ENCODE measurements around the gene MKS1. TPM values are rescaled to one million over a fixed set of nuclear protein-coding genes. Genes with fewer than 3 reads are reported as not detected.

The MKS1 gene
- total RNA-seq, 1 experiment from 2014 or later: 24.8 TPM

- H4K5ac ChIP-seq (ENCODE audit: insufficient read length, low read depth, low read length): no peak overlapping the region
- H3K27ac ChIP-seq (ENCODE audit: insufficient read length, low read depth, low read length): no peak overlapping the region
- H2BK15ac ChIP-seq (ENCODE audit: low read depth, low read length): no peak overlapping the region
- no CpG with 5 or more reads among the region's 5 CpGs for WGBS (ENCODE audit: extremely low coverage, insufficient read length, low lambda C conversion rate)
- H2AK5ac ChIP-seq (ENCODE audit: insufficient read length, low read length): no peak overlapping the region
- H2BK5ac ChIP-seq (ENCODE audit: insufficient read length, low read length): no peak overlapping the region
- no peak overlapping the region for H3K4me2 ChIP-seq (ENCODE audit: insufficient read depth, insufficient read length, low read length)
- no peak overlapping the region for H2BK120ac ChIP-seq (ENCODE audit: low read depth, low read length, poor library complexity, severe bottlenecking)
- H4K8ac ChIP-seq (replicated peaks; ENCODE audit: insufficient read length, low read depth, low read length): no peak overlapping the region
- Mint-ChIP-seq H3K4me3 (no peak overlapping the region), H3K27me3 (ENCODE audit: low read depth) (no peaks in the 10 kb centered on the region), H3K4me1 (no peaks in the 10 kb centered on the region), H3K9me3 (no peaks in the 10 kb centered on the region), H3K27ac (no peak overlapping the region), H3K36me3 (ENCODE audit: insufficient read depth in 1 of 3, low read depth in 3 of 3) (peaks cover 9 to 49% (median 44%) of the 10 kb centered on the region in 3 experiments; a peak in 6 of 7 replicates)
- no peak for DNase-seq
- no peaks in the 10 kb centered on the region for H4K20me1 ChIP-seq (ENCODE audit: control insufficient read depth, insufficient read depth, insufficient read length)
- peak; percentile 56 for TF ChIP-seq CTCF (conservative IDR thresholded peaks at IDR 0.05)
- H3K79me1 ChIP-seq (ENCODE audit: insufficient read depth, low read depth, low read length, poor library complexity, severe bottlenecking): no peaks in the 10 kb centered on the region
- no peaks in the 10 kb centered on the region for H3K9me3 ChIP-seq (ENCODE audit: control insufficient read depth, low read depth, low read length)
- no peaks in the 10 kb centered on the region for H3K23me2 ChIP-seq (ENCODE audit: insufficient read length, low read depth, low read length, poor library complexity, severe bottlenecking)
- H2BK12ac ChIP-seq (ENCODE audit: insufficient read length, low read depth, low read length): no peak overlapping the region
- H3K27me3 ChIP-seq (ENCODE audit: insufficient read depth, low read length): no peaks in the 10 kb centered on the region
- no peak overlapping the region for H2AFZ ChIP-seq (ENCODE audit: low read length)
- no peak overlapping the region for H4K91ac ChIP-seq (ENCODE audit: insufficient read length, low read depth, low read length)
- H3K14ac ChIP-seq (ENCODE audit: insufficient read depth, low read length): no peak overlapping the region
- no peak overlapping the region for H3K4ac ChIP-seq (ENCODE audit: low read depth, low read length)
- no peaks in the 10 kb centered on the region for H3K4me1 ChIP-seq (ENCODE audit: insufficient read depth, low read length)
- H3K79me2 ChIP-seq (ENCODE audit: insufficient read depth, low read length): no peaks in the 10 kb centered on the region
- H3T11ph ChIP-seq (ENCODE audit: low read length): no peak overlapping the region
- H3K56ac ChIP-seq (ENCODE audit: insufficient read length, low read depth, low read length): no peak overlapping the region
- H3K9ac ChIP-seq (ENCODE audit: extremely low read depth, insufficient read length, low read length): no peak overlapping the region
- no peak overlapping the region for H3K18ac ChIP-seq (ENCODE audit: insufficient read length, low read depth, low read length)
- no peak overlapping the region for H2BK20ac ChIP-seq (ENCODE audit: low read depth, low read length, poor library complexity, severe bottlenecking)
- H3K23ac ChIP-seq (ENCODE audit: insufficient read length, low read depth, low read length): no peak overlapping the region
These were observed 8.1 kb downstream of the MKS1 start for GRCh38 chr17:58210922-58211321.
